ENCODE data around the gene PDLIM7. TPM values are rescaled to one million over a fixed set of nuclear protein-coding genes. Genes with fewer than 3 reads are reported as not detected.

Gene PDLIM7
- polyA plus RNA-seq, 1 experiment: 195 TPM

GRCh38 chr5:177510567-177511053 is 13.2 kb upstream of the PDLIM7 start:
- ChIA-PET POLR2A (no interaction called here), CTCF (interaction anchor here (2.1 kb wide), 1 partner anchor 10 kb away, joined by 6 read pairs; no protein-coding TSS in a partner anchor)
- DNase-seq (ENCODE audit: low read depth, low spot score): no peak
- H3K27me3 ChIP-seq (ENCODE audit: control insufficient read depth, insufficient read depth, low read length): no peaks in the 10 kb centered on the region
- H3K27ac ChIP-seq (ENCODE audit: low read depth, low read length): no peak overlapping the region
- H3K4me3 ChIP-seq (ENCODE audit: low read depth, low read length): no peak overlapping the region
- no peak for TF ChIP-seq CTCF (IDR thresholded peaks at IDR 0.05; ENCODE audit: low read depth, low read length)
- H3K9me3 ChIP-seq (ENCODE audit: control insufficient read depth, insufficient read depth, low read length): no peaks in the 10 kb centered on the region

DNA sequence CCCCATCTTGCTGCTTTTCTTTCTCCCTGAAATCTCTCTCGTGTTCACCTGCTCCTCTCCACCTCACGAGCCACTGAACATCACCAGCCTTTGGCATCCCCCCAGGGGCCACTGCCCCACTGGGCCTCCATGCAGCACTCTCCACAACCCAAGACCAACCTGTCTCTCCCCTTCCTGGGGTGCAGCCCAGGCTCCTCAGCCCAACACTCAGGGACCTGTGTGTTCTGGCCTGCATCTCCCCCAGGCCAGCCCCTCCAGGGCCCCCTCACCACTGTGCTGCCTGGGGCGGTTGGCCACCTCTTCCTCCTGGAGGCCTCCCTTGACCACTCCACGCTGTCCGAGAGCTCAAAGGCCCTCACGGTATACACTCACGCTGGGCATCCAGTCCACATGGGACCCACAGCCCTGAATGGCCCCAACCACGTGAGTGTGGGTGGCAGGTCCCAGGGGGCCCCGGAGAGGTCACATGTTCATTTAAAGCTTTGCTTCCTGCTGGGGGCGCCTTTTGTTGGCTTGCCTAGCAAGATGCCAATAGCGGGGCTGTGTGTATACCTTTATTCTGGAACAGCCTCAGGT is 12.7 kb upstream of the PDLIM7 start:
- Histone ChIP-seq H3K27ac (ENCODE audit: low read depth, low read length) (no peak overlapping the region), H3K9me3 (ENCODE audit: control insufficient read depth, insufficient read depth, low read length) (no peaks in the 10 kb centered on the region), H3K4me3 (ENCODE audit: low read depth, low read length) (no peak overlapping the region), H3K27me3 (ENCODE audit: control insufficient read depth, insufficient read depth, low read length) (no peaks in the 10 kb centered on the region)
- ChIA-PET CTCF (interaction anchor here (2.1 kb wide), 1 partner anchor 9 kb away, joined by 6 read pairs; no protein-coding TSS in a partner anchor), POLR2A (no interaction called here)
- TF ChIP-seq CTCF (IDR thresholded peaks at IDR 0.05; ENCODE audit: low read depth, low read length): no peak
- DNase-seq (ENCODE audit: low read depth, low spot score): no peak

- Histone ChIP-seq H3K9me3 (ENCODE audit: control insufficient read depth, insufficient read depth, low read length) (no peaks in the 10 kb centered on the region), H3K4me3 (ENCODE audit: low read depth, low read length) (no peak within 1 kb of the TSS), H3K27ac (ENCODE audit: low read depth, low read length) (no peak within 1 kb of the TSS), H3K27me3 (ENCODE audit: control insufficient read depth, insufficient read depth, low read length) (no peaks in the 10 kb centered on the region)
- no peak for DNase-seq (ENCODE audit: low read depth, low spot score)
- POLR2A ChIA-PET: interaction anchor here (0.9 to 1.0 kb wide), 2 partner anchors 12 to 14 kb away, joined by 3 to 5 read pairs; partner anchors contain the start of gene PDLIM7
- TF ChIP-seq CTCF (IDR thresholded peaks at IDR 0.05; ENCODE audit: low read depth, low read length): no peak
- CTCF ChIA-PET: interaction anchor here (2.1 kb wide), 1 partner anchor 9 kb away, joined by 6 read pairs; no protein-coding TSS in a partner anchor
Observed at GRCh38 chr5:177509381-177509951, 12.1 kb upstream of the PDLIM7 start, which contains the start of gene DOK3. Gene DOK3, minus strand, starts transcription at chr5:177509826. Its CDS starts 286 bp downstream, at chr5:177509540.

- no peak for TF ChIP-seq CTCF (IDR thresholded peaks at IDR 0.05; ENCODE audit: low read depth, low read length)
- Histone ChIP-seq H3K9me3 (ENCODE audit: control insufficient read depth, insufficient read depth, low read length) (no peaks in the 10 kb centered on the region), H3K27me3 (ENCODE audit: control insufficient read depth, insufficient read depth, low read length) (no peaks in the 10 kb centered on the region), H3K27ac (ENCODE audit: low read depth, low read length) (no peak overlapping the region), H3K4me3 (ENCODE audit: low read depth, low read length) (no peak overlapping the region)
- POLR2A ChIA-PET: interaction anchor here (0.9 to 1.0 kb wide), 2 partner anchors 11 to 13 kb away, joined by 3 to 5 read pairs; partner anchors contain the start of gene PDLIM7
- CTCF ChIA-PET: no interaction called here
- DNase-seq (ENCODE audit: low read depth, low spot score): no peak
Observed at GRCh38 chr5:177508837-177509236, 11.4 kb upstream of the PDLIM7 start.

DNA sequence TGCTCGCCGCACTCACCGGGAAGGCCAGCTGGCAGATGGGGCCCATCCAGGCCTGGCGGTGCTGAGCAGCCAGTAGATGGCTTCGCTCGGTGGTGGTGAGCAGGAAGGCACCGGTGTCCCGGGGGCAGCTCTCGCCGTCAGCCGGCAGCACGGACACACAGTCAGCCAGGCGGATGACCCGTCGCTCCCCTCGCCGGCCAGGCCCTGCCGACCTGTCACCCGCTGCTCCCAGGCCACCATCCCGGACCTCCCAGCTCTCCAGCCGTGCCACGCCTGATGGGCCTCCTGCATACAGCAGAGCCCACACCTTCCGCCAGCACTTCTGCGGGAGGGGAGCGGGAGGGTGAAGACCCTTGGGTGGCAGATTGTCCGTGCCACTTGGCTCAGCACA is 10.8 kb upstream of the PDLIM7 start:
- DNase-seq (ENCODE audit: low read depth, low spot score): no peak
- H3K9me3 ChIP-seq (ENCODE audit: control insufficient read depth, insufficient read depth, low read length): no peaks in the 10 kb centered on the region
- ChIA-PET CTCF (no interaction called here), POLR2A (interaction anchor here (0.7 to 1.1 kb wide), 3 partner anchors 8 to 11 kb away, joined by 4 to 5 read pairs (median 4); partner anchors contain the start of genes DDX41 and PDLIM7)
- H3K27ac ChIP-seq (ENCODE audit: low read depth, low read length): no peak overlapping the region
- no peak for TF ChIP-seq CTCF (IDR thresholded peaks at IDR 0.05; ENCODE audit: low read depth, low read length)
- H3K27me3 ChIP-seq (ENCODE audit: control insufficient read depth, insufficient read depth, low read length): no peaks in the 10 kb centered on the region
- no peak overlapping the region for H3K4me3 ChIP-seq (ENCODE audit: low read depth, low read length)

Data from AG04450 (cell line).